GM10266 (cell line): Measurements from ENCODE around the gene PRXL2A.

Experiments
- DNase-seq: peaks from one replicate; pipeline ENCODE4 v3.0.0; 2012; ENCODE audit errors: extremely low spot score
- TF ChIP-seq, protein P1 (sequence below): IDR thresholded peaks from 2 replicates; pipeline ENCODE4 v1.5.1; 2012; ENCODE audit warnings: mild to moderate bottlenecking, low read depth; ENCODE audit not compliant: control insufficient read depth, insufficient read depth; ENCODE audit errors: missing control alignments

PRXL2A gene

DNA sequence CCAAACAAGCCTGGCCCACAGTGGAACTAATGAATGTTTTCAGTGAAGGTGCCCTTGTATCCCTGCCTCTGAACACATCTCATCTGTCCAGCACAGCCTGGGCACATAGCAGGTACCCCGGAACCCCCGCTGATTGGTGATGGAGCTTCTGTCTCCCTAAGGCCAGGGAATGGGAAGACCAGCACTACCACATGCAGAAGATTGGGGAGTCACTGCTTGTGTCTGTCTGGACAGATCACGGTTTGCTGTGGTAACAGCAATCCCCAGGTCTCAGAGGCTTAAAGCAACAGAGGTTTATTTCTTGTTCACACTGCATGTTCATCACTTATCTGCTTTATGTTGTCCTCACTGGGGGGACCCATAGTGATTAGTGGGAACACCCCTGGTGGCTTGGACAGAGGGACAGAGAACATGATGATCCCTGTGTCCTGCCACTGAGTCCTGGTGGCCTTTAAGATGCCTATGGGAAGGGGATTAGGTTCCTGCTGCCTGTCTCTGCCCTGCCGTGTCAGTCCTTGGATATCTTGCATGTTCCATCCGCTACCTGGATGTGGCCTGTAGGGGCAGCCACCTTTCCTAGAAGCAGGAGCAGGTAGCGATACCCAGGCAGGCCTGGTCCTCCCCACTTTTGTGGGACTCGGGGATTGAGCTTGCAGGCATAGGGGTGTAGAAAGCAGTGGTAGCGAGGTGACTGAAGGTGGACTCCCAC lies 49.4 kb downstream of the PRXL2A start:
- TF ChIP-seq, protein P1, sequence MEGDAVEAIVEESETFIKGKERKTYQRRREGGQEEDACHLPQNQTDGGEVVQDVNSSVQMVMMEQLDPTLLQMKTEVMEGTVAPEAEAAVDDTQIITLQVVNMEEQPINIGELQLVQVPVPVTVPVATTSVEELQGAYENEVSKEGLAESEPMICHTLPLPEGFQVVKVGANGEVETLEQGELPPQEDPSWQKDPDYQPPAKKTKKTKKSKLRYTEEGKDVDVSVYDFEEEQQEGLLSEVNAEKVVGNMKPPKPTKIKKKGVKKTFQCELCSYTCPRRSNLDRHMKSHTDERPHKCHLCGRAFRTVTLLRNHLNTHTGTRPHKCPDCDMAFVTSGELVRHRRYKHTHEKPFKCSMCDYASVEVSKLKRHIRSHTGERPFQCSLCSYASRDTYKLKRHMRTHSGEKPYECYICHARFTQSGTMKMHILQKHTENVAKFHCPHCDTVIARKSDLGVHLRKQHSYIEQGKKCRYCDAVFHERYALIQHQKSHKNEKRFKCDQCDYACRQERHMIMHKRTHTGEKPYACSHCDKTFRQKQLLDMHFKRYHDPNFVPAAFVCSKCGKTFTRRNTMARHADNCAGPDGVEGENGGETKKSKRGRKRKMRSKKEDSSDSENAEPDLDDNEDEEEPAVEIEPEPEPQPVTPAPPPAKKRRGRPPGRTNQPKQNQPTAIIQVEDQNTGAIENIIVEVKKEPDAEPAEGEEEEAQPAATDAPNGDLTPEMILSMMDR, result no peak
- no peak for DNase-seq

DNA sequence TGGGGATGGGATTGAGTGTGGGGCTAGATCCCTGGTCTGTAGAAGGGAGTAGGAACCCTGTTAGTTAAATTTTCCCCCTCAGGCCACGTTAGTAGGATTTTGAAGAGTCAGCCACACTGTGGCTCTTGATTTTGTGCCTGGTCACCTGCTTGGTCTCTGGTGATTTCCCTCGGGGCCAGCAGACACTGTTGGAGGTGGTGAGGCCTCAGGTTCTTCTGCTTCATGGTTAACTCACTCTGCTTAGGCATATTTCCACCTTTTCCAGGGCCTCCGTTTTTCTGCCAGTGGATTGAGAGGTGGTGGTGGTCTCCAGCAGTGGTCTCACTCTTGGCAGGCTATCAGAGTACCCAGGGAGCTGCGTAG lies 49.9 kb downstream of the PRXL2A start:
- DNase-seq, result no peak
- TF ChIP-seq, protein P1, result no peak

DNA sequence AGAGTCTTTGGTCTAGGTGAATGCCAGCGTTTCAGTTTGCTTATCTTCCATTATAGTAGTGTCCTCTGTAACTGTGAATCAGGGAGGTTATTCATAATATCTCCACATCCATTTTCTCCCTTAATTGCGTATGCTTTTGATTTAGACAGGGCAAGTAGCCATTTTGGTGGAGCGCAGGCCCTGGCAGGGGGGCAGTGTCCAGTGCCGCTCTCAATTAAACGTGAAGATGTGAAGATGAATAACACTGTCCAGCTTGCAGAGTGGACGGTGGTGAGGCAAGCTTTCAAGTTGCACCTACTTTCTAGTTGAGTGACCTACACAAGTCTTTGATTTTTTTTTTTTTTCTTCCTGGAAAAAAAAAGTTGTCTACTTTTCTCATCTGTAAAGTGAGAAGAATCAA lies 50.3 kb downstream of the PRXL2A start:
- no peak for DNase-seq
- TF ChIP-seq, protein P1, result no peak

DNA sequence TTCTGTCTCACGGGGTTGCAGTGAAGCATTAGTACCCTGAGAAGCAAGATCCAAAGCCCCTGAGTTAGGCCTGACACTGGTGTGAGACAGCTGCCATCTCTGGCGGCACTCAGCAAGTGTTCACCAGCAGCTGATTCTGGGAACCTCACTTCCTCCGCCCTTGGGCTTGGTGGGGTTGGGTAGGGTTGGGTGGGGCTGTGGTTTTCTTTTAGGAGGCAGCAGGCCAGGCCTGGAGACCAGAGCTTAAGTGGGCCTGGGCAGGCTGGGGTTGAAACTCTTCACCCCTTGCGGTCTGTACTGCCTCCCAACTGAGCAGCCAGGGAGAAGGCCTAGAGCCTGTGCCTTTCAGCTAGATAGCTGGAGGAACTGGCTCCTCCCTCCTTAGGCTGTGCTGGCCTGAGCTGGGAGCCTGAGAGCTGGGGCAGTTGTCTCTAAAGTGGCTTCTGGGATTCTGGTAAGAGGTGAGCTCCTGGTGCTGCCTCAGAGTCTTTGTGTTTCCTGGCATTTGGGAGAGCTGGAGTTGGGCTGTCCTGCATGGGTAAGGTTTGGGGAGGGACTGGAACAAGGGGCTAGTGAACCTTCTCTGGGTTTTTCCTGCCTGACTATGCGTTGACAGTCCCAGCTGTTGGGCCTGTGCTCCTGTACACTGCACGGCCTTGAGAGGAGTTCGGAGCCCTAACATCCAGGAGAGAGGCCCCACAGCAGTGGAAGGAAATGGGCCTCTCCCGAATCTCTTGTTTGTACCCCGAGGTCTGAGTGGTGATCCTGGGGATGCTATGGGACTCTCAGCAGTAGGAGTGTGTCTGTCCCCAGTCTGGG lies 50.9 kb downstream of the PRXL2A start:
- TF ChIP-seq, protein P1, result peak; percentile 21
- peak; percentile 73 for DNase-seq

DNA sequence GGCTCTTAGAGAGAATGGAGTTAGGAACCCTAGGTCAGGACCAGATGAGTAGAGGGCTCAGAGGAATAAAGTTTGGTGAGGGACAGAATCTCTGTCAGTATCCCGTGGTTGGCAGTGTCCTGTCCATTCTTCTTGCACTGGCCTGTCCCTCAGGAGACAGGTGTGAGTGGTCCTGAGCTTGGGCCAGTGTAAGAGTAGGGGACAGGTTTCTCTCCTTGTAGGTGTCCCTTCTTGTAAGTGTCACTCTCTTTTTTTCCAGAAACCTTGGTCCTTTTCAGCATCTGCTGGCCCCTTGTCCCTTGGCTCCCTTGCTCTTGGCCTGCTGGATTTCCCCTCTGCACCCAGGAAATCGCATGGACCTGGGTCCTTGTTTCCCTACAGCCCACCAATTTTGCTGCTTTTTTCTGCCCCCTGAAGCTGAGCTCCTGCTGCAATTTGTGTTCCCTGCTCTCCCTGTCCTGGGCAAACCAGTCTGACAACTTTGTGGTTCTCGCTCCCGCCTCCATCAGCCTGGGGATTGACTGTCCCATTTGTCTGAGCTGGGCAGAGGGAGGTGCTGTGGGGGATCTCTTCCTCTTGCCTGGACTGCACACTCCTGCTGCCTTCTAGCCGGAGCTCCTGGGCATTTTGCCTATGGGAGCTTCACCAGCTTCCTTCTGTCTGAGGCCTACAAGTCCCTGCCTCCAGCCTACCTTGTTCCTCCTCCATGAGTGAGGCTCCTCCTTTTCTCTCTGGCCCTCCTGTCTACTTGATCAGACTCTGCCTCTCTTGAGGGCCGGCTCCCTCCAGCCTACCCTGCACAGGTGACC lies 52.3 kb downstream of the PRXL2A start:
- TF ChIP-seq, protein P1, result no peak
- no peak for DNase-seq

DNA sequence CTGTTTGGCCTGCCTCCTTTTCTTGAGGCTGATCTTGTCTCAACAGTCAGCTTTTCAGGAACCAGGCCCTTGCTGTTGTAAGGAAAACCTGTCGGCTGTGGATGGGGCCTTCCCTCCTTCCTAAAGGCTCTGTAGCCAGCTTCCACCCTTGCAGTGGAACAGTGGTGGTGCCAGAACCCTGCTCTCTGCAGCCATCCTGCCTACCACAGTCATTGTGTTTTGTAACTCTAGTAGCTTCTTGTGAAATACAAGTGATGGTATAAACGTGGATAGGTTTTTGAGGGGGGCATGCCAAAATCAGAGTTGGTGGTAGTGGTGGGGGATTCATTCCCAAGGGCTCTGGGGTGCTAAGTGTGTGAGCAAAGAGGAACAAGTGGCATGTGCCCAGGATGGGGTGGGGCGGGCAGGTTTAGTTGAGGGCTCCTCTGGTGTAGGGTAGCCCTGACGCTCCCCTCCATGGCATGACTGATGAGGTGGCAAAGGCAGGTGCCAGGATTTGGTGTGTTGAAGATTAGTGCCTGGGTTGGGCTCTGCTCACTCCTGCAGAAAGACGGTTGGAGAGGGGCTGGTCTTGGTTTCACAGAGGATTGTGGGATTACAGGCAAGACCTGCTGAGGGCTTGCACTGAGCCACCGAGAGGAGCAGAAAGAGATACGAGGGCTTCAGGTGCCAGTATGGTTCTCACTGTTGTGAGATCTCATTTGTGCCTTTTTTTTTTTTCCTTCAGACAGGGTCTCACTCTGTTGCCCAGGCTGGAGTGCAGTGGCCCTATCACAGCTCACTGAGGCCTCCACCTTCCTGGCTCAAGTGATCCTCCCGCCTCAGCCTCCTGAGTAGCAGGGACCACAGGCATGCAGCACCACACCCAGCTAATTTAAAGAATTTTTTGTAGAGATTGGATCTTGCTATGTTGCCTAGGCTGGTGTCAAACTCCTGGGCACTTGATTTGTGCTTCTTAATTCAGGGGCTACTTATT lies 53.1 kb downstream of the PRXL2A start:
- TF ChIP-seq, protein P1, result no peak
- DNase-seq, result no peak
